NCI-H1105 (cell line): ENCODE data around the gene KIAA1614.

ENCODE experiments used
- DNase-seq: peaks from one replicate; lab custom pipeline; 2025; lab: John Stamatoyannopoulos, UW

The KIAA1614 gene

GRCh38 chr1:180908074-180908765 lies 4.5 kb upstream of the KIAA1614 start:
- no peak for DNase-seq

- no peak for DNase-seq
Observed at GRCh38 chr1:180909005-180909414, 3.7 kb upstream of the KIAA1614 start.

GRCh38 chr1:180909462-180909976 lies 3.2 kb upstream of the KIAA1614 start:
- no peak for DNase-seq

DNA sequence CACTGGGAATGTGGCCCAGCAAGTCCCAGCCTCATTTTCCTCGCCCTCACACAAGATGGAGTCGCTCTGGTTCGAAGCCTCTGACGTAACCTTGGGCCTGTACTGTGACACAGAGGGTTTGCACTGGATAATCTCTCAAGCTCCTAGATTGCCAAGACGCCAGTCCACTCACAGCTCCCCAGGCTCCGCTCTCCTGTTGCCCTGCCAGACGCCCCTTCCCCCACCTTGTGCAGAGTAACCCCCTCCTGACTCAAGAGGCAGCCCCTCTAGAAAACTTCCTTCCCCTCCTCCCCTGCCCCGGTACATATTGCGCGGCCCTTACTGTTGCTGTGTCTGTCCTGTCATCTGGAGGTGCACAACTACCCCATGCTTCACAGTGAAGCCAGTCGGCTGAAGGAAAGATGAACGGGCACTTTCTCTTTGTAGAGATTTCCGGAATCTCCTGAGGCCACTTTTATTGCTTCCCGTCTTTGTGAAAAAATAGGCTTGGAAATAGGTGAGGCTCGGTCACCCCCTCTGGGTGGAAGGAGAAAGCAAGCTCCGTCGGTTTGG lies 981 bp upstream of the KIAA1614 start:
- DNase-seq, result no peak

DNA sequence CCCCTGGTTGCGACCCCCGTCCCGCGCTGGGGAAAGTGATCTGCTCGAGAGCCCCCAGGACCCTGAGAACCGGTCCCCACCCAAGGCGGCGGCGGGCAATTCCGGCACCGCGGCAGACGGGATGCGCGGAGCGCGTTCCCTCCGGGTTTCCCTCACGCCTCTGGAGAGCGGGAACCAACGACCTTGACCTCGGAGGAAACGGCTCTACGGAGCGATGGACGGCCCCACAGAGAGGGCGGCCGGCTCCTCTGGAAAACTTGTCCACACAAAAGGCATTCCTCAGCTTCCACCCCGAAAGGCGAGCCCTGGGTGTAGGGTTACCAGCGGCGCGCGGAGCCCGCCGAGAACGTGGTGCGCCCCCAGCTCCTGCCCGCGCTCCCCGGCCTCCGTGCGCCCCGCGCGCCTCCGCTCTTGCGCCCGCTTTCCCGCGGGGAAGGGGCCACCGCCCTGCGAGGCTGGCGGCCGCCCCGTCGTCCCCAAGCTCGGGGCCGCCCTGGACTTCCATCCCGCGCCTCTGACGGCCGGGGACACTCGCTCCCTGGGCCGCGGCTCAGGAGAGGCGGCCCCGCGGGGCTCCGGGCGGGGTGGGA lies 391 bp upstream of the KIAA1614 start:
- DNase-seq, result no peak

DNA sequence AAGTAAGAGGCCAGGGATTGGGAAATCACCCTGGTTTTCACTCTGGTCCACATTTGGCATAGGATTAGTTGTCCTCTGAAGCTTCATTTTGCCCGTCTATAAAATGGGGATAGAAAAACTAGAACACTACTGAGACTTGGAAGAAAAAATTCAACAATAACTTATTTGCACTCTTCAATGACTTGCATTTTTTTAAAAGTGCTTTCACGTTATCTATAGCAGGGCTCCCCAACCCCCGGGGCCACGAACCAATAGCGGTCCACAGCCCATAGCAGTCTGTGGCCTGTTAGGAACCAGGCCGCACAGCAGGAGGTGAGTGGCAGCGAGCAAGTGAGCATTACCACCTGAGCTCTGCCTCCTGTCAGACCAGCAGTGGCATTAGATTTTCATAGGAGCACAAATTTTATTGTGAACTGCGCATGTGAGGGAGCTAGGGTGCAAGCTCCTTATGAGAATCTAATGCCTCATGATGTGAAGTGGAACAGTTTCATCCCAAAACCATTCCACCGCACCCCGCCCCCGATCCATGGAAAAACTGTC lies 2.8 kb downstream of the KIAA1614 start:
- DNase-seq, result no peak

- DNase-seq, result no peak
Observed at GRCh38 chr1:180916012-180916770, 3.5 kb downstream of the KIAA1614 start.

- no peak for DNase-seq
Observed at GRCh38 chr1:180916771-180917170, 4.1 kb downstream of the KIAA1614 start.

DNA sequence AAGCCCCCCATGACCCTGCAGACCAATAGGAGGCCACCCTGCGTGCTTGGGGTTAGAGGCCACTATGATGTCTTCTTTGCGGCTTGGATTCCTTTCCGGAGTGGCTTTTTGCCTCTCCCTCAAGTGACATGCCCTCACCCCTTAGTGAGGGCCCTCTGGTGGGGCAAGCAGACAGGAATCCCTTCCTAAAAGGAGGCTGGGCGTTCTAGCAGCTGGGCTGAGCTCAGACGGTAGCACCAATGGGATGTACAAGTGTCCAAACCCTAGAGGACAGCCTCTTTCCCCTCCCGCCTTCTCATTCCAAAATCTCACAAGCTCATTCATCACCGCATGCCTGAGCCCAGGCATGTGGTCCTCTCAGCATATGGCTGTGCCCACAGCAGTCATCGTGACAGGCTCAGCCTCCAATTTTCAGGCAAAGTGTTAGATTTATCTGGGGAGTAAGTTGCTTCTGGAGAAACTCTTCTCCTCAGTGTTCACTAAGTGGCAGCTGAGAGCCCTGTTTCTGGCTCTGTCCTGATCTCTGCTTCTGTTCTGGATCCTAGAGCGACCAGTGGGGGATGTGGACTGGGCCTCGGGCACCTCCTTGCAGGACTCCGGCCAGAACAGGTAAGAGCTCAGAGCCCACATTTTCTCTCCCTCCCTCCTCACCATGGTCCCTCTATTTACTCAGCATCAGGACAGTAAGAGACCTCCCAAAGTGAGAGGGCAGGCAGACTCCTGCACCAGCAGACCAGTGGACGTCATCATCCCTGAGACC lies 4.8 kb downstream of the KIAA1614 start:
- no peak for DNase-seq

DNA sequence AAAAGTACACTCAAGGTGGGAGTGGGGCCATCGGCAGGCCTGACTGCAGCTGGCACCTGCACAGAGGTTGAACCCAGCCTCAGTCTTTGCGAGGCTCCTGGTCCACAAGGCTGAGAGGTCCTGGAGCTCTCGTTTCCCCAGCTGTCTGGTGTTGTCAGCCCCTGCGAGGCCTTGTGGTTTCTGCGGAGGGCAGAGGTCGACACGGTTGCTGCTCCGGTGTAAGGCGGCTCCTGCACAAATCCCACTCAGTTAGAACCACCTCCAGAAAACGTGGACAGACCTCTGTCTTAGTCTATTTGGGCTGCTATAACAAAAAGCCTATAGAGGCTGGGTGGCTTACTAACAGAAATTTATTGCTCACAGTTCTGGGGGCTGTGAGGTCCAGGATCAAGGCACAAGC lies 5.8 kb downstream of the KIAA1614 start:
- DNase-seq, result no peak

DNA sequence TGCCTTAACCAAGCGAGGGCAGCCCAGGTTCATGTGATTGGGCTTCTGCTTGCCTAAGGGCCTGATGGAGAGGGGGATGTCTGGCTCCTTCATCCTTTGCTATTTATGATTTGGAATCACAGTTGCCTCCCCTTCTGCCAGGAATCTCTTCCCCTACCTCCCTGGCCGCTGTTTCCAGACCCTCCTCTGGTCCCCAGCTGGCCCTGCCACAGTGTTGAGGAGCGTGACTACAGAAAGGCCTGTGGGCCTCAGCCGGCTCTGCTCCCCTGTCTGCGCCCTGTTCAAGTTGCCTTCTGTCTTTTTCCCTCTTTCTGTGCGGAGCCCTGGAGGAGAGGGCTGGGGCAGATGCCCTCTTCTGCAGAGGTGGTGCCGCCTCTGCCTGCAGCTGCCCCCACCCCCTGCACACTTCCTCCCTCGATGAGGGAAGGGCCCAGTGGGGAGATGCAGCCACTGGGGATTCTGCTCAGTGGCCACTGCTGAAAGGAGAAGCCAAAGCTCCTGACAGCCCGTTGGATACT lies 6.5 kb downstream of the KIAA1614 start:
- DNase-seq, result no peak

- DNase-seq, result no peak
Observed at GRCh38 chr1:180920193-180920592, 7.5 kb downstream of the KIAA1614 start.

DNA sequence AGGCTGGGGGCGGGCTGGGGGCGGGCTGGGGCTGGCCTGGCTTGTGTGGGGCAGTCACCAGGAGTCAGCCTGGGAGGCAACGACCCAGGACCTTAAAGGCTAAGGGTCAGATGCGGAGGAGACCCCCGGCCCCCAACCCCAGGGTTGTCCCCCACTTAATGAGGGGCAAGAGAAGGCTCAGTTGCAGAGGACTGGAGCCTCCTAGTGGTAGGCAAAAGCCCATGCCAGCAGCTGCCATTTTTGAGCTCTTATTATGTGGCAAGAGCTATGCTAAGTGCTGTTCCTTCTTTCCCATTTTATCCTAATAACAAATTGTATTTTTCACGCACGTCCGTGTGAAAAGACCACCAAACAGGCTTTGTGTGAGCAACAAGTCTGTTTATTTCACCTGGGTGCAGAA lies 8.0 kb downstream of the KIAA1614 start:
- DNase-seq, result no peak

DNA sequence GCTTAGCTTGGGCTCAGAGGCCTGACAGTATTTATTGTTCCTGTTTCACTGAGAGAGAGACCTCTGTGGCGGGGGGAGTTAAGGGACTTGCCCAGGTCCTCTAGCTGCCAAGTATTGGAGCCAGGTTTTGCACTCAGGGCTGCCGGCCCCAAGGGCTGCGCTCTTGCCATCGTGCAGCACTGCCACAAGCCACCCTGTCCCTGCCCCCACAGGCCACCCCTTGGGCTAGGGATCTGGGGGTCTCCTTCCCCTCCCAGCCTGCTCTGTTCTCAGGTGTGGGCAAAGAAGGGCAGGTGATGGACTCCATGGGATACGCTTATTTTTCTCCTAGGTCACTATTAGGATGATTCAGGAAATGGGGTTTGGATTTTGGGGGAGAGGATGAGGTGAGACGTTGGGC lies 8.7 kb downstream of the KIAA1614 start:
- DNase-seq, result no peak

GRCh38 chr1:180921891-180922630 lies 9.4 kb downstream of the KIAA1614 start:
- DNase-seq, result no peak

GRCh38 chr1:180922631-180923015 lies 9.9 kb downstream of the KIAA1614 start:
- no peak for DNase-seq

DNA sequence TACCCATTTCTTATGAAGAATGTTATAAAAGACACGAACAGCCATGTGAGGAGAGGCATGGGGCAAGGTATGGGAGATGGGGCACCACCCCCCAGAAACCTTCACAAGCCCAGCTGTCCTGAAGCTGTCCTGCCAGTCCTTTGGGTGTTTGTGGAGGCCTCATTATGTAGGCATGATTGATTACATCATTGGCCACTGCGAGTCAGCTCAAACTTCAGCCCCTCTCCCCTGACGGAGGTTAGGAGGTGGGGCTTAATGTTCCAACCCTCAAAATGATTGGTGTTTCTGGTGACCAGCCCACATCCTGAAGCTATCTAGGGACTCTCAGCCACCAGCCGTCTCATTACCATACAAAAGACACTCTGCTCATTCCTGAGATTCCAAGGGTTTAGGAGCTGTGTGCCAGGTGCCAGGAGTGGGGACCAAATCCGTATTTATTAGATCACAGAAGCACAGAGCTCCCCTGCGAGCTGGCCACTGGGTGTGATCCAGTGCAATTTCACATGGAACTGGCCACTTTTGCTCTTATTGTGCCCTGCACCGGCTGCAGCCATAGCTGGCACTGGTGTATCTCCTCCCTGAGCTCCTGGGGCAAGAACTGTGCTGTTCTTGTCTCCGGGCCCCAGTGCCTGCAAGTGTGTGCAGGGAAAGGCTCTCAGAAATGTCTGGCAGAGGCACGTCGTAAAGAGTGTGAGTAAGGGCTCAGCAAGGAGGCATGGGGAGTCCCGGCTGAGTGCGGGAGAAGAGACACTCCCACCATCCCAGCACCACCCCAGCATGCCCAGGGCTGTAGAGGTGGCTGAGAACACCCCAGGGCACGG lies 10.5 kb downstream of the KIAA1614 start:
- no peak for DNase-seq

- DNase-seq, result no peak
Observed at GRCh38 chr1:180923887-180924286, 11.2 kb downstream of the KIAA1614 start.

DNA sequence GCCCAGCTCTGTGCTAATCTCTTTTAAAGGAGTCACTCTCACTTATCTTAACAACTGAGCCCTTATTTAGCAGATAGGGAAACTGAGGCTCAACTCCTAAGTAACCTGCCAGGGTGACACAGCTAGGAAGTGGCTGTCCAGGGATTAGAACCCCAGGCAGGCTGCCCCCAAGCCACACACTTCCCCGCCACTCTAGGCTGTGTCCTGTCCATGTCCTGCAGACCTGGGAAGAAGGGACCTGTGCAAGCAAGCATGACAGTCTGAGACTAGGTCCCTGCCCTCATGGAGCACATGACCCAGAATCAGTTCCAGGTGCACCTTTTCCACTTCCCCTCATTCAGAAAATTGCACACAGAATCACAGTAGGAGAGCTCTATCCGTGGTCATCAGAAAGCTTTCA lies 12.2 kb downstream of the KIAA1614 start:
- DNase-seq, result no peak
